GM23338 (cell line): ENCODE measurements around the gene SELPLG. TPM values are rescaled to one million over a fixed set of nuclear protein-coding genes. Genes with fewer than 3 reads are reported as not detected.

Experiments used
- ATAC-seq: fragments of 200-7000 bp; cut with Tn5 transposase; 3 replicates; pipeline ENCODE4 v1.9.1; 2020
- DNase-seq: peaks from one replicate; pipeline ENCODE4 v3.0.0-alpha.2; 2015; ENCODE audit warnings: low spot score
- H2AFZ ChIP-seq: fragments of 200-600 bp; sonication (generic); 2 replicates; pipeline ENCODE4 v1.8.0; 2016; ENCODE audit warnings: antibody characterized with exemption, mild to moderate bottlenecking, moderate library complexity
- H3F3A ChIP-seq: fragments of 200-600 bp; sonication (generic); replicated peaks from 2 replicates; pipeline ENCODE4 v1.8.0; 2017; ENCODE audit warnings: antibody characterized with exemption, mixed run types, low read depth
- H3K27ac ChIP-seq: fragments of 200-600 bp; sonication (generic); 2 replicates; pipeline ENCODE4 v1.6.1; 2016; ENCODE audit warnings: low read depth
- H3K27me3 ChIP-seq: fragments of 200-600 bp; sonication (generic); 2 replicates; pipeline ENCODE4 v1.8.0; 2016; ENCODE audit warnings: mild to moderate bottlenecking, mixed run types, moderate library complexity; ENCODE audit not compliant: insufficient read depth
- H3K36me3 ChIP-seq: fragments of 200-600 bp; sonication (generic); 2 replicates; pipeline ENCODE4 v1.8.0; 2016; ENCODE audit warnings: mild to moderate bottlenecking; ENCODE audit not compliant: insufficient read depth
- H3K4me1 ChIP-seq: fragments of 200-600 bp; sonication (generic); 2 replicates; pipeline ENCODE4 v1.8.0; 2016; ENCODE audit warnings: mild to moderate bottlenecking, moderate library complexity; ENCODE audit not compliant: insufficient read depth
- H3K4me2 ChIP-seq: fragments of 200-600 bp; sonication (generic); 2 replicates; pipeline ENCODE4 v1.7.1; 2017; ENCODE audit warnings: mixed run types
- H3K4me3 ChIP-seq: fragments of 200-600 bp; sonication (generic); 2 replicates; pipeline ENCODE4 v1.6.1; 2016; ENCODE audit warnings: mixed run types
- H3K79me2 ChIP-seq: fragments of 200-600 bp; sonication (generic); replicated peaks from 2 replicates; pipeline ENCODE4 v1.8.0; 2017; ENCODE audit warnings: mild to moderate bottlenecking; ENCODE audit not compliant: insufficient read depth
- H3K9me2 ChIP-seq: fragments of 200-600 bp; sonication (generic); 2 replicates; pipeline ENCODE4 v1.8.0; 2017; ENCODE audit not compliant: insufficient read depth
- H4K20me1 ChIP-seq: fragments of 200-600 bp; sonication (generic); replicated peaks from 2 replicates; pipeline ENCODE4 v1.8.0; 2017; ENCODE audit warnings: mild to moderate bottlenecking; ENCODE audit not compliant: insufficient read depth
- H3K27ac Mint-ChIP-seq: 2 replicates; pipeline ENCODE4 v1.8.0; 2020; ENCODE audit warnings: inconsistent platforms, mild to moderate bottlenecking, moderate library complexity, mixed read lengths
- H3K27me3 Mint-ChIP-seq: 3 replicates; pipeline ENCODE4 v1.8.0; 2022; ENCODE audit warnings: low read depth, mild to moderate bottlenecking, moderate library complexity, mixed read lengths, inconsistent platforms; ENCODE audit not compliant: insufficient read depth, poor library complexity
- H3K36me3 Mint-ChIP-seq: 3 replicates; pipeline ENCODE4 v1.8.0; 2021; ENCODE audit warnings: low read depth, mild to moderate bottlenecking, inconsistent platforms, moderate library complexity, mixed read lengths
- H3K4me1 Mint-ChIP-seq: 3 replicates; pipeline ENCODE4 v1.8.0; 2020; ENCODE audit warnings: mild to moderate bottlenecking, inconsistent platforms, mixed read lengths
- H3K4me3 Mint-ChIP-seq: 3 replicates; pipeline ENCODE4 v1.8.0; 2021; ENCODE audit warnings: moderate library complexity, mild to moderate bottlenecking, inconsistent platforms, mixed read lengths
- H3K9me3 Mint-ChIP-seq: 3 replicates; pipeline ENCODE4 v1.8.0; 2020; ENCODE audit warnings: moderate library complexity, mild to moderate bottlenecking, inconsistent platforms, mixed read lengths
- CREB1 ChIP-seq: fragments of 250-450 bp; sonication (Bioruptor Pico); IDR thresholded peaks from 2 replicates; pipeline ENCODE4 v1.5.0; 2020; ENCODE audit warnings: low read depth, mild to moderate bottlenecking, moderate library complexity
- EZH2 ChIP-seq: fragments of 200-600 bp; sonication (generic); IDR thresholded peaks from one replicate; pipeline ENCODE4 v1.8.0; 2017; ENCODE audit warnings: antibody characterized with exemption, mild to moderate bottlenecking, low read depth; ENCODE audit not compliant: unreplicated experiment
- EZH2phosphoT487 ChIP-seq: fragments of 200-600 bp; sonication (generic); IDR thresholded peaks from one replicate; pipeline ENCODE4 v1.8.1; 2018; ENCODE audit warnings: antibody characterized with exemption; ENCODE audit not compliant: unreplicated experiment
- JUNB ChIP-seq: IDR thresholded peaks from one replicate; pipeline ENCODE4 v1.6.1; 2016; ENCODE audit warnings: antibody characterized with exemption; ENCODE audit not compliant: unreplicated experiment
- NANOG ChIP-seq: IDR thresholded peaks from 2 replicates; pipeline ENCODE4 v1.6.1; 2016; ENCODE audit warnings: antibody characterized with exemption, borderline replicate concordance
- POLR2AphosphoS5 ChIP-seq: IDR thresholded peaks from 2 replicates; pipeline ENCODE4 v1.6.1; 2016; ENCODE audit warnings: antibody characterized with exemption, low read depth
- STAT1 ChIP-seq: IDR thresholded peaks from one replicate; pipeline ENCODE4 v1.6.1; 2016; ENCODE audit warnings: antibody characterized with exemption; ENCODE audit not compliant: unreplicated experiment
- ZNF114 ChIP-seq: fragments of 250-450 bp; sonication (Bioruptor Pico); IDR thresholded peaks from 2 replicates; pipeline ENCODE4 v1.5.0; 2020; ENCODE audit warnings: mild to moderate bottlenecking, moderate library complexity
- ZNF331 ChIP-seq: fragments of 250-450 bp; sonication (Bioruptor Pico); IDR thresholded peaks from 2 replicates; pipeline ENCODE4 v1.5.0; 2020; ENCODE audit warnings: low read depth, mild to moderate bottlenecking, moderate library complexity
- polyA plus RNA-seq: library from polyadenylated mRNA; unstranded; fragments of >200 nt; fragmentation: Nextera tagmentation; extraction: Ambion mirVana; gene quantifications from 2 replicates; pipeline ENCODE4 v1.2.1, GENCODE V29; 2016
- total RNA-seq: library from RNA; depleted of rRNA; stranded (reverse); fragments of >200 nt; shearing (Covaris generic); gene quantifications from 2 replicates; pipeline ENCODE4 v1.2.3, GENCODE V29; 2014
- TF ChIP-seq, protein P1 (sequence below): fragments of 250-450 bp; sonication (Bioruptor Pico); IDR thresholded peaks from 2 replicates; pipeline ENCODE4 v1.5.0; 2020; ENCODE audit warnings: mild to moderate bottlenecking, moderate library complexity
- TF ChIP-seq, protein P2 (sequence below): IDR thresholded peaks from 2 replicates; pipeline ENCODE4 v1.6.1; 2016; ENCODE audit warnings: antibody characterized with exemption
- TF ChIP-seq, protein P3 (sequence below): IDR thresholded peaks from one replicate; pipeline ENCODE4 v1.6.1; 2018; ENCODE audit warnings: antibody characterized with exemption; ENCODE audit not compliant: unreplicated experiment
- TF ChIP-seq, protein P4 (sequence below), 2 experiments: fragments of 200-600 bp in 1 of 2; sonication (generic) in 1 of 2; conservative IDR thresholded peaks; 2 replicates each; pipeline versions ENCODE4 v1.5.1 to v1.6.1; 2016 to 2017; ENCODE audit warnings: antibody characterized with exemption in 2 of 2, low read depth in 2 of 2, mild to moderate bottlenecking in 2 of 2, moderate library complexity in 1 of 2

Gene SELPLG
- total and polyA plus RNA-seq, 2 experiments from 2014 or later: 0.16 to 0.56 TPM

DNA sequence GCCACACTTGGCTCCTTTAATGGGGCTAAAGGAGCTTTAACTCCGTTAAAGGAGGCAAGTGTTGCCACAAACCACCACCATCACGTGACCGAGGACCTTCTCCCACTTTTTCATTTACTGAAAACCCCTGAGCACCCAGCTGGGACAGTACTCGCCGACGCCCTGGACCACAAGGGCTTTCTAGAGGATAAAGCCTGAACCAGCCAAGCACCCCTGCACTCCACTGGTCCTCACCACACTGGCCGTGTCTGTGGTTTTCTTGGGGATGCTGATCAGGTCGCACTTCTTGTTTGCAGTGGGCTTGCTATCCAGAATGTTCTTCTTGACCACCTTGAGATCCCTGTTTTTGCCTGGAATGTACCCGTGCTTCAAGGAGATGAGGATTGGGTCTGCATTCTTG lies 14.7 kb upstream of the SELPLG start:
- H2AFZ ChIP-seq: no peak overlapping the region
- H3K4me1 ChIP-seq: peaks cover 12% of the 10 kb centered on the region
- peaks cover 4% of the 10 kb centered on the region for H3K27me3 Mint-ChIP-seq
- peaks cover 39% of the 10 kb centered on the region for H3K36me3 Mint-ChIP-seq
- peaks cover 15% of the 10 kb centered on the region; the same call in 1 of the 2 replicates for H3K36me3 ChIP-seq
- no peaks in the 10 kb centered on the region for H3K27me3 ChIP-seq
- H3K79me2 ChIP-seq: no peaks in the 10 kb centered on the region
- TF ChIP-seq ZNF114 (CRISPR knock-in tag) (no peak), NANOG (no peak), POLR2AphosphoS5 (no peak), ZNF331 (no peak), EZH2 (no peak), JUNB (no peak), STAT1 (no peak), EZH2phosphoT487 (no peak), CREB1 (no peak)
- TF ChIP-seq, protein P1, sequence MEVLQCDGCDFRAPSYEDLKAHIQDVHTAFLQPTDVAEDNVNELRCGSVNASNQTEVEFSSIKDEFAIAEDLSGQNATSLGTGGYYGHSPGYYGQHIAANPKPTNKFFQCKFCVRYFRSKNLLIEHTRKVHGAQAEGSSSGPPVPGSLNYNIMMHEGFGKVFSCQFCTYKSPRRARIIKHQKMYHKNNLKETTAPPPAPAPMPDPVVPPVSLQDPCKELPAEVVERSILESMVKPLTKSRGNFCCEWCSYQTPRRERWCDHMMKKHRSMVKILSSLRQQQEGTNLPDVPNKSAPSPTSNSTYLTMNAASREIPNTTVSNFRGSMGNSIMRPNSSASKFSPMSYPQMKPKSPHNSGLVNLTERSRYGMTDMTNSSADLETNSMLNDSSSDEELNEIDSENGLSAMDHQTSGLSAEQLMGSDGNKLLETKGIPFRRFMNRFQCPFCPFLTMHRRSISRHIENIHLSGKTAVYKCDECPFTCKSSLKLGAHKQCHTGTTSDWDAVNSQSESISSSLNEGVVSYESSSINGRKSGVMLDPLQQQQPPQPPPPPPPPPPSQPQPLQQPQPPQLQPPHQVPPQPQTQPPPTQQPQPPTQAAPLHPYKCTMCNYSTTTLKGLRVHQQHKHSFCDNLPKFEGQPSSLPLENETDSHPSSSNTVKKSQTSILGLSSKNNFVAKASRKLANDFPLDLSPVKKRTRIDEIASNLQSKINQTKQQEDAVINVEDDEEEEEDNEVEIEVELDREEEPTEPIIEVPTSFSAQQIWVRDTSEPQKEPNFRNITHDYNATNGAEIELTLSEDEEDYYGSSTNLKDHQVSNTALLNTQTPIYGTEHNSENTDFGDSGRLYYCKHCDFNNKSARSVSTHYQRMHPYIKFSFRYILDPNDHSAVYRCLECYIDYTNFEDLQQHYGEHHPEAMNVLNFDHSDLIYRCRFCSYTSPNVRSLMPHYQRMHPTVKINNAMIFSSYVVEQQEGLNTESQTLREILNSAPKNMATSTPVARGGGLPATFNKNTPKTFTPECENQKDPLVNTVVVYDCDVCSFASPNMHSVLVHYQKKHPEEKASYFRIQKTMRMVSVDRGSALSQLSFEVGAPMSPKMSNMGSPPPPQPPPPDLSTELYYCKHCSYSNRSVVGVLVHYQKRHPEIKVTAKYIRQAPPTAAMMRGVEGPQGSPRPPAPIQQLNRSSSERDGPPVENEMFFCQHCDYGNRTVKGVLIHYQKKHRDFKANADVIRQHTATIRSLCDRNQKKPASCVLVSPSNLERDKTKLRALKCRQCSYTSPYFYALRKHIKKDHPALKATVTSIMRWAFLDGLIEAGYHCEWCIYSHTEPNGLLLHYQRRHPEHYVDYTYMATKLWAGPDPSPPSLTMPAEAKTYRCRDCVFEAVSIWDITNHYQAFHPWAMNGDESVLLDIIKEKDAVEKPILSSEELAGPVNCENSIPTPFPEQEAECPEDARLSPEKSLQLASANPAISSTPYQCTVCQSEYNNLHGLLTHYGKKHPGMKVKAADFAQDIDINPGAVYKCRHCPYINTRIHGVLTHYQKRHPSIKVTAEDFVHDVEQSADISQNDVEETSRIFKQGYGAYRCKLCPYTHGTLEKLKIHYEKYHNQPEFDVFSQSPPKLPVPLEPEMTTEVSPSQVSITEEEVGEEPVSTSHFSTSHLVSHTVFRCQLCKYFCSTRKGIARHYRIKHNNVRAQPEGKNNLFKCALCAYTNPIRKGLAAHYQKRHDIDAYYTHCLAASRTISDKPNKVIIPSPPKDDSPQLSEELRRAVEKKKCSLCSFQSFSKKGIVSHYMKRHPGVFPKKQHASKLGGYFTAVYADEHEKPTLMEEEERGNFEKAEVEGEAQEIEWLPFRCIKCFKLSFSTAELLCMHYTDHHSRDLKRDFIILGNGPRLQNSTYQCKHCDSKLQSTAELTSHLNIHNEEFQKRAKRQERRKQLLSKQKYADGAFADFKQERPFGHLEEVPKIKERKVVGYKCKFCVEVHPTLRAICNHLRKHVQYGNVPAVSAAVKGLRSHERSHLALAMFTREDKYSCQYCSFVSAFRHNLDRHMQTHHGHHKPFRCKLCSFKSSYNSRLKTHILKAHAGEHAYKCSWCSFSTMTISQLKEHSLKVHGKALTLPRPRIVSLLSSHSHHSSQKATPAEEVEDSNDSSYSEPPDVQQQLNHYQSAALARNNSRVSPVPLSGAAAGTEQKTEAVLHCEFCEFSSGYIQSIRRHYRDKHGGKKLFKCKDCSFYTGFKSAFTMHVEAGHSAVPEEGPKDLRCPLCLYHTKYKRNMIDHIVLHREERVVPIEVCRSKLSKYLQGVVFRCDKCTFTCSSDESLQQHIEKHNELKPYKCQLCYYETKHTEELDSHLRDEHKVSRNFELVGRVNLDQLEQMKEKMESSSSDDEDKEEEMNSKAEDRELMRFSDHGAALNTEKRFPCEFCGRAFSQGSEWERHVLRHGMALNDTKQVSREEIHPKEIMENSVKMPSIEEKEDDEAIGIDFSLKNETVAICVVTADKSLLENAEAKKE (CRISPR knock-in tag): no peak
- TF ChIP-seq, protein P2, sequence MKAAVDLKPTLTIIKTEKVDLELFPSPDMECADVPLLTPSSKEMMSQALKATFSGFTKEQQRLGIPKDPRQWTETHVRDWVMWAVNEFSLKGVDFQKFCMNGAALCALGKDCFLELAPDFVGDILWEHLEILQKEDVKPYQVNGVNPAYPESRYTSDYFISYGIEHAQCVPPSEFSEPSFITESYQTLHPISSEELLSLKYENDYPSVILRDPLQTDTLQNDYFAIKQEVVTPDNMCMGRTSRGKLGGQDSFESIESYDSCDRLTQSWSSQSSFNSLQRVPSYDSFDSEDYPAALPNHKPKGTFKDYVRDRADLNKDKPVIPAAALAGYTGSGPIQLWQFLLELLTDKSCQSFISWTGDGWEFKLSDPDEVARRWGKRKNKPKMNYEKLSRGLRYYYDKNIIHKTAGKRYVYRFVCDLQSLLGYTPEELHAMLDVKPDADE: no peak
- TF ChIP-seq, protein P3, sequence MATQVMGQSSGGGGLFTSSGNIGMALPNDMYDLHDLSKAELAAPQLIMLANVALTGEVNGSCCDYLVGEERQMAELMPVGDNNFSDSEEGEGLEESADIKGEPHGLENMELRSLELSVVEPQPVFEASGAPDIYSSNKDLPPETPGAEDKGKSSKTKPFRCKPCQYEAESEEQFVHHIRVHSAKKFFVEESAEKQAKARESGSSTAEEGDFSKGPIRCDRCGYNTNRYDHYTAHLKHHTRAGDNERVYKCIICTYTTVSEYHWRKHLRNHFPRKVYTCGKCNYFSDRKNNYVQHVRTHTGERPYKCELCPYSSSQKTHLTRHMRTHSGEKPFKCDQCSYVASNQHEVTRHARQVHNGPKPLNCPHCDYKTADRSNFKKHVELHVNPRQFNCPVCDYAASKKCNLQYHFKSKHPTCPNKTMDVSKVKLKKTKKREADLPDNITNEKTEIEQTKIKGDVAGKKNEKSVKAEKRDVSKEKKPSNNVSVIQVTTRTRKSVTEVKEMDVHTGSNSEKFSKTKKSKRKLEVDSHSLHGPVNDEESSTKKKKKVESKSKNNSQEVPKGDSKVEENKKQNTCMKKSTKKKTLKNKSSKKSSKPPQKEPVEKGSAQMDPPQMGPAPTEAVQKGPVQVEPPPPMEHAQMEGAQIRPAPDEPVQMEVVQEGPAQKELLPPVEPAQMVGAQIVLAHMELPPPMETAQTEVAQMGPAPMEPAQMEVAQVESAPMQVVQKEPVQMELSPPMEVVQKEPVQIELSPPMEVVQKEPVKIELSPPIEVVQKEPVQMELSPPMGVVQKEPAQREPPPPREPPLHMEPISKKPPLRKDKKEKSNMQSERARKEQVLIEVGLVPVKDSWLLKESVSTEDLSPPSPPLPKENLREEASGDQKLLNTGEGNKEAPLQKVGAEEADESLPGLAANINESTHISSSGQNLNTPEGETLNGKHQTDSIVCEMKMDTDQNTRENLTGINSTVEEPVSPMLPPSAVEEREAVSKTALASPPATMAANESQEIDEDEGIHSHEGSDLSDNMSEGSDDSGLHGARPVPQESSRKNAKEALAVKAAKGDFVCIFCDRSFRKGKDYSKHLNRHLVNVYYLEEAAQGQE: no peak
- TF ChIP-seq, protein P4, sequence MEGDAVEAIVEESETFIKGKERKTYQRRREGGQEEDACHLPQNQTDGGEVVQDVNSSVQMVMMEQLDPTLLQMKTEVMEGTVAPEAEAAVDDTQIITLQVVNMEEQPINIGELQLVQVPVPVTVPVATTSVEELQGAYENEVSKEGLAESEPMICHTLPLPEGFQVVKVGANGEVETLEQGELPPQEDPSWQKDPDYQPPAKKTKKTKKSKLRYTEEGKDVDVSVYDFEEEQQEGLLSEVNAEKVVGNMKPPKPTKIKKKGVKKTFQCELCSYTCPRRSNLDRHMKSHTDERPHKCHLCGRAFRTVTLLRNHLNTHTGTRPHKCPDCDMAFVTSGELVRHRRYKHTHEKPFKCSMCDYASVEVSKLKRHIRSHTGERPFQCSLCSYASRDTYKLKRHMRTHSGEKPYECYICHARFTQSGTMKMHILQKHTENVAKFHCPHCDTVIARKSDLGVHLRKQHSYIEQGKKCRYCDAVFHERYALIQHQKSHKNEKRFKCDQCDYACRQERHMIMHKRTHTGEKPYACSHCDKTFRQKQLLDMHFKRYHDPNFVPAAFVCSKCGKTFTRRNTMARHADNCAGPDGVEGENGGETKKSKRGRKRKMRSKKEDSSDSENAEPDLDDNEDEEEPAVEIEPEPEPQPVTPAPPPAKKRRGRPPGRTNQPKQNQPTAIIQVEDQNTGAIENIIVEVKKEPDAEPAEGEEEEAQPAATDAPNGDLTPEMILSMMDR (conservative IDR thresholded peaks at IDR 0.05; ENCODE audit: low read depth in 2 of 2): no peak
- DNase-seq (no peak), ATAC-seq (no peak)
- no peak overlapping the region for H3K27ac Mint-ChIP-seq
- H3K9me3 Mint-ChIP-seq: no peaks in the 10 kb centered on the region
- H3K4me3 ChIP-seq: no peak overlapping the region
- no peaks in the 10 kb centered on the region for H3F3A ChIP-seq
- H4K20me1 ChIP-seq: no peaks in the 10 kb centered on the region
- H3K4me1 Mint-ChIP-seq: peaks cover 19% of the 10 kb centered on the region
- H3K4me2 ChIP-seq: no peak overlapping the region
- no peak overlapping the region for H3K4me3 Mint-ChIP-seq
- no peaks in the 10 kb centered on the region for H3K9me2 ChIP-seq
- no peak overlapping the region for H3K27ac ChIP-seq
